K562 (cell line): ENCODE measurements around the gene FBP1. TPM values are rescaled to one million over a fixed set of nuclear protein-coding genes. Genes with fewer than 3 reads are reported as not detected.

Source experiments
- ATAC-seq: fragments of 200-7000 bp; cut with Tn5 transposase; 3 replicates; pipeline ENCODE4 v1.9.1; 2020; ENCODE audit warnings: moderate library complexity
- BruUV-seq: library from RNA; stranded (reverse); fragments of 400-500 nt; replicated peaks from 2 replicates; lab custom pipeline; 2021; lab: Mats Ljungman, UMichigan
- CTCF ChIA-PET: fragments of 300-600 bp; formaldehyde crosslinking; extraction: SDS; loops from one replicate; lab custom pipeline; 2021; ENCODE audit warnings: low intra/inter-chr PET ratio; lab: Yijun Ruan, JAX
- POLR2A ChIA-PET: fragments of 300-600, 350-650 bp; sonication (Branson Sonifier 250); formaldehyde crosslinking; extraction: SDS; loops from one replicate; lab custom pipeline; 2021; ENCODE audit warnings: antibody characterized with exemption, inconsistent platforms; lab: Yijun Ruan, JAX
- DNase-seq, 4 experiments: peaks; one replicate each; pipeline versions ENCODE4 v3.0.0 to v3.0.0-alpha.2; 2011 to 2018; ENCODE audit warnings: low spot score in 3 of 4, mixed read lengths in 3 of 4; ENCODE audit errors: extremely low read depth in 1 of 4
- FAIRE-seq: peaks from 2 replicates; lab custom pipeline; 2011; peaks lifted over from hg19 to GRCh38; lab: Jason Lieb, UNC
- H2AFZ ChIP-seq: 2 replicates; pipeline ENCODE4 v1.6.0; 2011; ENCODE audit warnings: low read depth, low read length, control low read depth, inconsistent platforms
- H3K27ac ChIP-seq: fragments of 200-600 bp; 3 replicates; pipeline ENCODE4 v1.8.0; 2011; ENCODE audit warnings: low read depth, mild to moderate bottlenecking, control low read depth, inconsistent platforms, low read length, moderate library complexity, mixed read lengths; ENCODE audit errors: extremely low read depth
- H3K27me3 ChIP-seq, 2 experiments: fragments of 300-600 bp in 1 of 2; 2 replicates in 1 of 2; 3 replicates in 1 of 2; pipeline versions ENCODE4 v1.6.0 to v1.8.0; 2011; ENCODE audit warnings: inconsistent platforms in 2 of 2, low read length in 2 of 2, mild to moderate bottlenecking in 1 of 2, mixed read lengths in 1 of 2, moderate library complexity in 1 of 2; ENCODE audit not compliant: control insufficient read depth in 2 of 2, insufficient read depth in 2 of 2
- H3K36me3 ChIP-seq: fragments of 300-600 bp; 3 replicates; pipeline ENCODE4 v1.8.0; 2011; ENCODE audit warnings: mild to moderate bottlenecking, low read length, inconsistent platforms; ENCODE audit not compliant: control insufficient read depth, insufficient read depth
- H3K4me1 ChIP-seq, 2 experiments: fragments of 200-600 bp in 1 of 2; replicated peaks in 1 of 2; 2 replicates in 1 of 2; 3 replicates in 1 of 2; pipeline versions ENCODE4 v1.5.1 to v1.8.0; 2011; ENCODE audit warnings: inconsistent platforms in 2 of 2, low read length in 2 of 2, mild to moderate bottlenecking in 1 of 2, mixed read lengths in 1 of 2, moderate library complexity in 1 of 2; ENCODE audit not compliant: control insufficient read depth in 2 of 2, insufficient read depth in 2 of 2
- H3K4me2 ChIP-seq: 2 replicates; pipeline ENCODE4 v1.6.1; 2011; ENCODE audit warnings: low read length, control low read depth, inconsistent platforms, mixed read lengths; ENCODE audit not compliant: insufficient read depth
- H3K4me3 ChIP-seq: fragments of 200-600 bp; sonication (generic), shearing (Covaris generic); 2 replicates; pipeline ENCODE4 v1.5.1; 2016; ENCODE audit warnings: control low read depth, inconsistent platforms
- H3K79me2 ChIP-seq: fragments of 200-600 bp; 3 replicates; pipeline ENCODE4 v1.8.0; 2011; ENCODE audit warnings: low read length, inconsistent platforms; ENCODE audit not compliant: control insufficient read depth, insufficient read depth
- H3K9ac ChIP-seq, 2 experiments: 2 replicates each; pipeline versions ENCODE4 v1.6.0 to v1.6.1; 2011; ENCODE audit warnings: low read depth in 2 of 2, low read length in 2 of 2, control low read depth in 1 of 2, inconsistent platforms in 1 of 2, mild to moderate bottlenecking in 1 of 2, mixed read lengths in 1 of 2; ENCODE audit not compliant: insufficient read depth in 1 of 2
- H3K9me1 ChIP-seq: one replicate; pipeline ENCODE4 v1.6.0; 2011; ENCODE audit warnings: inconsistent platforms, mild to moderate bottlenecking, low read length, moderate library complexity; ENCODE audit not compliant: control insufficient read depth, insufficient read depth
- H3K9me3 ChIP-seq: replicated peaks from 2 replicates; pipeline ENCODE4 v1.5.1; 2011; ENCODE audit warnings: low read depth, low read length, inconsistent platforms; ENCODE audit not compliant: control insufficient read depth, insufficient read depth
- H4K20me1 ChIP-seq: replicated peaks from 2 replicates; pipeline ENCODE4 v1.6.1; 2011; ENCODE audit warnings: low read length, inconsistent platforms, mixed read lengths; ENCODE audit not compliant: control insufficient read depth, insufficient read depth
- CREM ChIP-seq: IDR thresholded peaks from 2 replicates; pipeline ENCODE4 v1.6.1; 2014; ENCODE audit warnings: antibody characterized with exemption, low read depth
- GTF2E2 ChIP-seq: fragments of 200-800 bp; sonication (Bioruptor generic); IDR thresholded peaks from 2 replicates; pipeline ENCODE4 v1.6.1; 2016; ENCODE audit warnings: missing genetic modification characterization, missing compliant biosample characterization
- YBX1 ChIP-seq: fragments of 450-650 bp; IDR thresholded peaks from 2 replicates; pipeline ENCODE4 v1.7.1; 2016; ENCODE audit warnings: mild to moderate bottlenecking
- ZNF24 ChIP-seq: fragments of 450-650 bp; IDR thresholded peaks from 2 replicates; pipeline ENCODE4 v1.6.1; 2016
- WGBS: fragments of 100-300 bp; shearing (Covaris generic); methylation state at CpG from one replicate; pipeline ENCODE4 v1.1.6; 2016; ENCODE audit warnings: low coverage, mixed read lengths; ENCODE audit not compliant: insufficient coverage; ENCODE audit errors: missing lambda C conversion rate; 5-methylcytosine and 5-hydroxymethylcytosine counted together
- in situ Hi-C: fragments of 300-500 bp; cut with MboI; formaldehyde crosslinking; loops from 4 replicates; pipeline ENCODE4 v1.15.0; 2018; ENCODE audit warnings: inconsistent platforms, mixed read lengths
- intact Hi-C: fragments of 100-400 bp; cut with micrococcal nuclease; formaldehyde crosslinking; loops from 2 replicates; pipeline ENCODE4 v1.14.2; 2022
- polyA plus RNA-seq, 8 experiments: library from polyadenylated mRNA; depleted of rRNA in 4 of 8; stranded (reverse) in 5 of 8; unstranded in 3 of 8; fragments of >200 nt; fragmentation: Nextera tagmentation in 2 of 8; fragmentation: Illumina TruSeq in 1 of 8; extraction: Ambion mirVana in 2 of 8; extraction: Trizol in 1 of 8; gene quantifications; 2 replicates each; pipeline versions ENCODE4 v1.2.1 to v1.2.3, GENCODE V29; 2011 to 2014; ENCODE audit warnings: inconsistent platforms in 1 of 8, missing spikeins in 1 of 8
- total RNA-seq, 7 experiments: library from RNA; depleted of rRNA in 6 of 7; stranded (reverse); fragments of >200 nt in 6 of 7; fragmentation: Illumina TruSeq in 2 of 7; extraction: Trizol in 2 of 7; gene quantifications; 2 replicates each; pipeline versions ENCODE4 v1.2.1 to v1.2.3, GENCODE V29; 2011 to 2021; ENCODE audit warnings: low replicate concordance in 1 of 7
- TF ChIP-seq, protein P1 (sequence below), 2 experiments: fragments of 450-650 bp in 1 of 2; IDR thresholded peaks; 2 replicates each; pipeline ENCODE4 v1.6.1; 2011 to 2017; ENCODE audit warnings: low read depth in 2 of 2, antibody characterized with exemption in 1 of 2, borderline replicate concordance in 1 of 2, low read length in 1 of 2, mild to moderate bottlenecking in 1 of 2, mixed read lengths in 1 of 2; ENCODE audit not compliant: control insufficient read depth in 1 of 2
- TF ChIP-seq, protein P2 (sequence below), 2 experiments: IDR thresholded peaks; 2 replicates each; pipeline ENCODE4 v1.6.1; 2011; ENCODE audit warnings: borderline replicate concordance in 1 of 2, control low read depth in 1 of 2, low read depth in 1 of 2, low read length in 1 of 2, mild to moderate bottlenecking in 1 of 2, mixed read lengths in 1 of 2, moderate library complexity in 1 of 2; ENCODE audit not compliant: insufficient read depth in 1 of 2, insufficient read length in 1 of 2, poor library complexity in 1 of 2, severe bottlenecking in 1 of 2; ENCODE audit errors: extremely low read depth in 1 of 2

The FBP1 gene
- total and polyA plus RNA-seq, 9 of the 15 experiments (the other 6 are each of a cell fraction or from before 2014, with no cell fraction given): 0.24 TPM; not detected in 8

DNA sequence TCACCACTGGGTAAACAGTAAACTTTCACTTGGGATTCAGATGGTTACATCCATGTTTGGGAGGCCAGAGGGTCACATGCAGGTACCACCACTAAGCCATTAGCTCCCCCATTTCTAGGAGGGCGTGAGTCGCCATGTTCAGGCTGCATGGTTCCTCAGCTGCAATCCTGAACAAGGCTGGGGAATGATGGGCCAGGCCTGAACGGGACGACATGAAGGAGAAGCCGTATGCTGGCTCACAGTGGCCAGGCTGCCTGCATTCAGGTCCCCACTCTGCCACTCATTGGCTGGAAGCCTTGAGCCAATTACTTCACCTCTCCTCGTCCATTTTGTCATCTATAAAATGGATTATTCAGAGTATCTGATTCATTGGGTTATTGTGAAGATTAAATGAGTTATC, 36.7 kb downstream of the FBP1 start:
- POLR2A ChIA-PET: no interaction called here
- 5% methylated on average over 6 of the region's 6 CpGs for WGBS

More for the DNA sequence above, 36.7 kb downstream of the FBP1 start:
- Histone ChIP-seq H3K4me3 (no peak overlapping the region), H3K79me2 (no peaks in the 10 kb centered on the region), H3K4me1 (0 out of 5 replicates have a peak, but pooled peaks cover 0 to 3% of the 10 kb centered on the region in 2 experiments), H3K36me3 (no peaks in the 10 kb centered on the region), H2AFZ (no peak overlapping the region), H3K4me2 (no peak overlapping the region), H3K9me3 (no peaks in the 10 kb centered on the region), H3K27me3 (peaks cover 29 to 71% of the 10 kb centered on the region in 2 experiments; a peak in 4 of 5 replicates), H3K9ac (no peak overlapping the region), H3K9me1 (no peaks in the 10 kb centered on the region), H4K20me1 (no peaks in the 10 kb centered on the region; the same call in 1 of the 2 replicates), H3K27ac (no peak overlapping the region)
- in situ Hi-C loops: no loop called here
- CTCF ChIA-PET: interaction anchor here (0.6 kb wide), 1 partner anchor 653 kb away, joined by 4 read pairs; no protein-coding TSS in a partner anchor
- BruUV-seq: no TSS peak
- TF ChIP-seq YBX1 (no peak), GTF2E2 (no peak), ZNF24 (no peak), CREM (no peak)
- TF ChIP-seq, protein P1, sequence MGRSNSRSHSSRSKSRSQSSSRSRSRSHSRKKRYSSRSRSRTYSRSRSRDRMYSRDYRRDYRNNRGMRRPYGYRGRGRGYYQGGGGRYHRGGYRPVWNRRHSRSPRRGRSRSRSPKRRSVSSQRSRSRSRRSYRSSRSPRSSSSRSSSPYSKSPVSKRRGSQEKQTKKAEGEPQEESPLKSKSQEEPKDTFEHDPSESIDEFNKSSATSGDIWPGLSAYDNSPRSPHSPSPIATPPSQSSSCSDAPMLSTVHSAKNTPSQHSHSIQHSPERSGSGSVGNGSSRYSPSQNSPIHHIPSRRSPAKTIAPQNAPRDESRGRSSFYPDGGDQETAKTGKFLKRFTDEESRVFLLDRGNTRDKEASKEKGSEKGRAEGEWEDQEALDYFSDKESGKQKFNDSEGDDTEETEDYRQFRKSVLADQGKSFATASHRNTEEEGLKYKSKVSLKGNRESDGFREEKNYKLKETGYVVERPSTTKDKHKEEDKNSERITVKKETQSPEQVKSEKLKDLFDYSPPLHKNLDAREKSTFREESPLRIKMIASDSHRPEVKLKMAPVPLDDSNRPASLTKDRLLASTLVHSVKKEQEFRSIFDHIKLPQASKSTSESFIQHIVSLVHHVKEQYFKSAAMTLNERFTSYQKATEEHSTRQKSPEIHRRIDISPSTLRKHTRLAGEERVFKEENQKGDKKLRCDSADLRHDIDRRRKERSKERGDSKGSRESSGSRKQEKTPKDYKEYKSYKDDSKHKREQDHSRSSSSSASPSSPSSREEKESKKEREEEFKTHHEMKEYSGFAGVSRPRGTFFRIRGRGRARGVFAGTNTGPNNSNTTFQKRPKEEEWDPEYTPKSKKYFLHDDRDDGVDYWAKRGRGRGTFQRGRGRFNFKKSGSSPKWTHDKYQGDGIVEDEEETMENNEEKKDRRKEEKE (IDR thresholded peaks at IDR 0.05; ENCODE audit: borderline replicate concordance in 1 of 2, control insufficient read depth in 1 of 2, low read depth in 2 of 2, low read length in 1 of 2): no peak
- TF ChIP-seq, protein P2, sequence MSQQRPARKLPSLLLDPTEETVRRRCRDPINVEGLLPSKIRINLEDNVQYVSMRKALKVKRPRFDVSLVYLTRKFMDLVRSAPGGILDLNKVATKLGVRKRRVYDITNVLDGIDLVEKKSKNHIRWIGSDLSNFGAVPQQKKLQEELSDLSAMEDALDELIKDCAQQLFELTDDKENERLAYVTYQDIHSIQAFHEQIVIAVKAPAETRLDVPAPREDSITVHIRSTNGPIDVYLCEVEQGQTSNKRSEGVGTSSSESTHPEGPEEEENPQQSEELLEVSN (IDR thresholded peaks at IDR 0.05; ENCODE audit: borderline replicate concordance in 1 of 2, extremely low read depth in 1 of 2, insufficient read depth in 1 of 2, insufficient read length in 1 of 2, low read depth in 1 of 2, low read length in 1 of 2, poor library complexity in 1 of 2, severe bottlenecking in 1 of 2): no peak
- FAIRE-seq (no peak), DNase-seq (no peak), ATAC-seq (no peak)
- intact Hi-C loops: loop anchor here (1.0 kb wide), 2 partner anchors 21 to 48 kb away; no protein-coding TSS in a partner anchor
